H9 (cell line): Measurements from ENCODE around the gene UBE2G1. TPM values are rescaled to one million over a fixed set of nuclear protein-coding genes. Genes with fewer than 3 reads are reported as not detected.

Source experiments
- DNase-seq: peaks from one replicate; pipeline ENCODE4 v3.0.0-alpha.2; 2017
- H2AFZ ChIP-seq: one replicate; pipeline ENCODE4 v1.6.1; 2013; ENCODE audit warnings: mild to moderate bottlenecking, low read length, control low read depth, moderate library complexity
- H2AK5ac ChIP-seq: 2 replicates; pipeline ENCODE4 v1.6.1; 2013; ENCODE audit warnings: low read length, control low read depth, mixed read lengths; ENCODE audit not compliant: insufficient read length
- H2BK120ac ChIP-seq: one replicate; pipeline ENCODE4 v1.6.1; 2013; ENCODE audit warnings: low read depth, mild to moderate bottlenecking, low read length, control low read depth, inconsistent platforms; ENCODE audit not compliant: poor library complexity, severe bottlenecking
- H2BK12ac ChIP-seq: 2 replicates; pipeline ENCODE4 v1.6.1; 2013; ENCODE audit warnings: low read length, control low read depth, mixed read lengths, low read depth; ENCODE audit not compliant: insufficient read length
- H2BK15ac ChIP-seq: 2 replicates; pipeline ENCODE4 v1.6.1; 2013; ENCODE audit warnings: low read depth, low read length, control low read depth
- H2BK20ac ChIP-seq: one replicate; pipeline ENCODE4 v1.6.1; 2013; ENCODE audit warnings: low read depth, mild to moderate bottlenecking, low read length, control low read depth, inconsistent platforms; ENCODE audit not compliant: poor library complexity, severe bottlenecking
- H2BK5ac ChIP-seq: 2 replicates; pipeline ENCODE4 v1.6.1; 2013; ENCODE audit warnings: low read length, control low read depth, mixed read lengths; ENCODE audit not compliant: insufficient read length
- H3K14ac ChIP-seq: 2 replicates; pipeline ENCODE4 v1.6.1; 2013; ENCODE audit warnings: low read length, control low read depth; ENCODE audit not compliant: insufficient read depth
- H3K18ac ChIP-seq: 2 replicates; pipeline ENCODE4 v1.6.1; 2013; ENCODE audit warnings: low read depth, mild to moderate bottlenecking, mixed read lengths, low read length, control low read depth; ENCODE audit not compliant: insufficient read length
- H3K23ac ChIP-seq: 2 replicates; pipeline ENCODE4 v1.6.1; 2013; ENCODE audit warnings: low read length, control low read depth, mixed read lengths, low read depth; ENCODE audit not compliant: insufficient read length
- H3K23me2 ChIP-seq: 2 replicates; pipeline ENCODE4 v1.6.1; 2013; ENCODE audit warnings: low read depth, mild to moderate bottlenecking, mixed read lengths, low read length, control low read depth; ENCODE audit not compliant: insufficient read length, poor library complexity, severe bottlenecking
- H3K27ac ChIP-seq: 2 replicates; pipeline ENCODE4 v1.5.1; 2013; ENCODE audit warnings: low read length, control low read depth, mixed read lengths, low read depth; ENCODE audit not compliant: insufficient read length
- H3K27me3 ChIP-seq: 2 replicates; pipeline ENCODE4 v1.6.1; 2013; ENCODE audit warnings: low read length, control low read depth, inconsistent platforms; ENCODE audit not compliant: insufficient read depth
- H3K4ac ChIP-seq: 2 replicates; pipeline ENCODE4 v1.6.1; 2013; ENCODE audit warnings: low read depth, mild to moderate bottlenecking, control low read depth, inconsistent platforms, low read length, moderate library complexity
- H3K4me1 ChIP-seq: 2 replicates; pipeline ENCODE4 v1.6.1; 2013; ENCODE audit warnings: low read length, control low read depth, inconsistent platforms; ENCODE audit not compliant: insufficient read depth
- H3K4me2 ChIP-seq: 2 replicates; pipeline ENCODE4 v1.6.1; 2013; ENCODE audit warnings: low read length, control low read depth, mixed read lengths; ENCODE audit not compliant: insufficient read length, insufficient read depth
- H3K56ac ChIP-seq: 2 replicates; pipeline ENCODE4 v1.6.1; 2013; ENCODE audit warnings: low read depth, mild to moderate bottlenecking, mixed read lengths, low read length, control low read depth; ENCODE audit not compliant: insufficient read length
- H3K79me1 ChIP-seq: 2 replicates; pipeline ENCODE4 v1.6.1; 2013; ENCODE audit warnings: low read depth, mild to moderate bottlenecking, moderate library complexity, low read length, control low read depth, inconsistent platforms; ENCODE audit not compliant: insufficient read depth, poor library complexity, severe bottlenecking
- H3K79me2 ChIP-seq: 2 replicates; pipeline ENCODE4 v1.6.1; 2013; ENCODE audit warnings: low read length, control low read depth, inconsistent platforms; ENCODE audit not compliant: insufficient read depth
- H3K9ac ChIP-seq: 2 replicates; pipeline ENCODE4 v1.6.1; 2013; ENCODE audit warnings: low read length, control low read depth, mixed read lengths; ENCODE audit not compliant: insufficient read length; ENCODE audit errors: extremely low read depth
- H3K9me3 ChIP-seq: one replicate; pipeline ENCODE4 v1.6.1; 2013; ENCODE audit warnings: low read depth, low read length, inconsistent platforms; ENCODE audit not compliant: control insufficient read depth
- H3T11ph ChIP-seq: one replicate; pipeline ENCODE4 v1.6.1; 2013; ENCODE audit warnings: mild to moderate bottlenecking, low read length, control low read depth, inconsistent platforms
- H4K20me1 ChIP-seq: one replicate; pipeline ENCODE4 v1.6.1; 2013; ENCODE audit not compliant: control insufficient read depth, insufficient read length, insufficient read depth
- H4K5ac ChIP-seq: 2 replicates; pipeline ENCODE4 v1.6.1; 2013; ENCODE audit warnings: low read depth, mild to moderate bottlenecking, mixed read lengths, low read length, control low read depth; ENCODE audit not compliant: insufficient read length
- H4K8ac ChIP-seq: replicated peaks from 2 replicates; pipeline ENCODE4 v1.6.1; 2013; ENCODE audit warnings: low read length, control low read depth, mixed read lengths, low read depth; ENCODE audit not compliant: insufficient read length
- H4K91ac ChIP-seq: 2 replicates; pipeline ENCODE4 v1.6.1; 2013; ENCODE audit warnings: low read depth, mild to moderate bottlenecking, moderate library complexity, mixed read lengths, low read length, control low read depth; ENCODE audit not compliant: insufficient read length
- H3K27ac Mint-ChIP-seq, 3 experiments: 2 replicates in 2 of 3; 3 replicates in 1 of 3; pipeline ENCODE4 v1.8.0; 2020 to 2021; ENCODE audit warnings: mixed read lengths in 3 of 3, mild to moderate bottlenecking in 1 of 3, moderate library complexity in 1 of 3
- H3K27me3 Mint-ChIP-seq: 2 replicates; pipeline ENCODE4 v1.8.0; 2021; ENCODE audit warnings: low read depth, mild to moderate bottlenecking, moderate library complexity, mixed read lengths
- H3K36me3 Mint-ChIP-seq, 3 experiments: 2 replicates in 2 of 3; 3 replicates in 1 of 3; pipeline ENCODE4 v1.8.0; 2020 to 2021; ENCODE audit warnings: low read depth in 3 of 3, mixed read lengths in 3 of 3; ENCODE audit not compliant: insufficient read depth in 1 of 3
- H3K4me1 Mint-ChIP-seq, 2 experiments: 2 replicates each; pipeline ENCODE4 v1.8.0; 2020; ENCODE audit warnings: mixed read lengths in 2 of 2
- H3K4me3 Mint-ChIP-seq, 2 experiments: 2 replicates in 1 of 2; 3 replicates in 1 of 2; pipeline ENCODE4 v1.8.0; 2020 to 2021; ENCODE audit warnings: mild to moderate bottlenecking in 2 of 2, mixed read lengths in 2 of 2, moderate library complexity in 1 of 2
- H3K9me3 Mint-ChIP-seq, 2 experiments: 2 replicates in 1 of 2; 3 replicates in 1 of 2; pipeline ENCODE4 v1.8.0; 2020; ENCODE audit warnings: mild to moderate bottlenecking in 2 of 2, mixed read lengths in 2 of 2, moderate library complexity in 1 of 2
- CTCF ChIP-seq: fragments of 200-600 bp; sonication (generic); conservative IDR thresholded peaks from 3 replicates; pipeline ENCODE4 v1.8.0; 2021; ENCODE audit warnings: antibody characterized with exemption, mild to moderate bottlenecking
- WGBS: extraction: QIAGEN DNeasy Blood & Tissue Kit; methylation state at CpG from one replicate; pipeline ENCODE4 v1.1.7; 2013; ENCODE audit warnings: missing lambda C conversion rate, low lambda C conversion rate, mixed read lengths; ENCODE audit not compliant: insufficient read length; ENCODE audit errors: extremely low coverage; 5-methylcytosine and 5-hydroxymethylcytosine counted together
- total RNA-seq: library from RNA; stranded (reverse); gene quantifications from 2 replicates; pipeline ENCODE4 v1.2.1, GENCODE V29; 2021

UBE2G1 gene
- total RNA-seq, 1 experiment from 2014 or later, result 188 TPM

DNA sequence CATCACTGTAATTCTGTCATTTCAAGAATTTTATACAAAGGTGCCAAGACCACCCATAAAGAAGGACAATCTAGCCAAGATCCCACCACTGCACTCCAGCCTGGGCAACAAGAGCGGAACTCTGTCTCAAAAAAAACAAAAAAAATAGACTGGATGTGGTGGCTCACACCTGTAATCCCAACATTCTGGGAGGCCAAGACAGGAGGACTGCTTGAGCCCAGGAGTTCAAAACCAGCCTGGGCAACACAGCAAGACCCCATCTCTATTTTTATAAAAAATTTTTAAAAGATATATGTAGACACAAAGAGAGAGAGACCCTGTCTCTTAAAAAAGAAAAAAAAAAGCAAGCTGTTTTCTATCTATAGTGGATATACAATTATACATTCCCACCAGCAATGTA is 8.8 kb downstream of the UBE2G1 start:
- H3K27me3 ChIP-seq, result no peaks in the 10 kb centered on the region
- no peak overlapping the region for H4K5ac ChIP-seq
- H3K4me1 ChIP-seq, result peaks cover 2% of the 10 kb centered on the region; the same call in 1 of the 2 replicates
- H2AK5ac ChIP-seq, result no peak overlapping the region
- H3K27ac ChIP-seq, result no peak overlapping the region
- no peak overlapping the region for H3K4me3 Mint-ChIP-seq
- no peak overlapping the region for H3T11ph ChIP-seq
- H3K14ac ChIP-seq, result no peak overlapping the region
- DNase-seq, result no peak
- no peak overlapping the region for H2BK15ac ChIP-seq
- peaks cover 3% of the 10 kb centered on the region for H3K79me1 ChIP-seq
- no peak overlapping the region for H3K23ac ChIP-seq
- H4K91ac ChIP-seq, result no peak overlapping the region
- no peaks in the 10 kb centered on the region for H3K23me2 ChIP-seq
- no peak overlapping the region for H3K4ac ChIP-seq
- no CpG with 5 or more reads among the region's 1 CpG for WGBS
- no peaks in the 10 kb centered on the region for H4K20me1 ChIP-seq
- no peak overlapping the region for H3K56ac ChIP-seq
- H3K4me1 Mint-ChIP-seq, result peaks cover 26 to 36% of the 10 kb centered on the region in 2 experiments
- no peaks in the 10 kb centered on the region for H3K9me3 Mint-ChIP-seq
- no peak overlapping the region for H2BK5ac ChIP-seq
- no peak overlapping the region for H4K8ac ChIP-seq
- no peaks in the 10 kb centered on the region for H3K9me3 ChIP-seq
- no peak for TF ChIP-seq CTCF
- no peak overlapping the region for H2BK12ac ChIP-seq
- H2BK20ac ChIP-seq, result no peak overlapping the region
- no peak overlapping the region for H3K9ac ChIP-seq
- no peak overlapping the region for H2AFZ ChIP-seq
- peaks cover 6 to 29% (median 28%) of the 10 kb centered on the region in 3 experiments; a peak in 6 of 7 replicates for H3K36me3 Mint-ChIP-seq
- no peak overlapping the region for H3K4me2 ChIP-seq
- no peaks in the 10 kb centered on the region for H3K27me3 Mint-ChIP-seq
- peak overlapping the region in 1 of 3 experiments; percentile 19; a peak in 1 of 7 replicates for H3K27ac Mint-ChIP-seq
- H3K18ac ChIP-seq, result no peak overlapping the region
- H3K79me2 ChIP-seq, result peaks cover 66% of the 10 kb centered on the region
- no peak overlapping the region for H2BK120ac ChIP-seq
